ENCODE results near the gene CFAP91.

Gene CFAP91

DNA sequence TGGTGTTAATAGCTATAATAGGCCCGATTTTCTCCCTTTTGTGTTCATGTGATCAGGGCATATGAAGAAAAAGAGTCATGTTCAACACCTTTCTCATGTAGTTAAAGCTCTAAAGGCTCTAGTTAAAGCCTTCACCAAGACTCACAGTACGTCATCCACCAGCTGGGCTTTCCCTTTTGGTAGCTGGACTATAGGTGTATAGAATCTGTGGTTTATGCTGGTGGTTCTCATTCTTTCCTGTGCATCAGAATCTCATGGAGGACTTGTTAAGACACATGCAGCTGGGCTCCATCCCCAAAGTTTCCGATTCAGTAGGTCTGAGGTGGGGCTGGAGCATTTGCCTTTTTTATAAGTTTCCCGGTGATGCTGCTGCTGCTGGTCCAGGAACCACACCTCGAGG lies 31.0 kb downstream of the CFAP91 start:
- H4K8ac ChIP-seq (ENCODE audit: low read length), result no peak overlapping the region
- no peak for DNase-seq
- no peak overlapping the region for H3K4ac ChIP-seq (ENCODE audit: low read depth in 1 of 2, low read length in 2 of 2)
- H3K18ac ChIP-seq (ENCODE audit: low read depth in 1 of 2, low read length in 2 of 2), result no peak overlapping the region
- no peak overlapping the region for H2AK5ac ChIP-seq (ENCODE audit: low read length, severe bottlenecking)
- H2BK12ac ChIP-seq (ENCODE audit: low read length in 2 of 2), result no peak overlapping the region
- no peak overlapping the region for H3K4me3 ChIP-seq (ENCODE audit: insufficient read depth in 1 of 2, low read depth in 1 of 2, low read length in 2 of 2)
- no peak overlapping the region for H3K9ac ChIP-seq (ENCODE audit: low read length)
- no peak overlapping the region for H3K14ac ChIP-seq (ENCODE audit: low read length in 2 of 2)
- H2BK120ac ChIP-seq (ENCODE audit: low read depth, low read length), result no peak overlapping the region
- no peaks in the 10 kb centered on the region for H3K9me3 ChIP-seq (ENCODE audit: control insufficient read depth, low read length)
- H3K4me1 ChIP-seq (ENCODE audit: control insufficient read depth, insufficient read depth, low read depth, low read length), result peaks cover 2% of the 10 kb centered on the region
- no peak overlapping the region for H3K23ac ChIP-seq (ENCODE audit: low read length in 2 of 2)
- H3K79me1 ChIP-seq (replicated peaks; ENCODE audit: low read length, poor library complexity, severe bottlenecking), result no peaks in the 10 kb centered on the region
- H3K27me3 ChIP-seq (ENCODE audit: control insufficient read depth in 1 of 2, insufficient read depth in 1 of 2, low read length in 2 of 2), result no peaks in the 10 kb centered on the region
- no peak overlapping the region for H2BK15ac ChIP-seq (ENCODE audit: low read depth, poor library complexity, severe bottlenecking)
- WGBS, result 100% methylated on average over 3 of the region's 5 CpGs
- H2AFZ ChIP-seq (ENCODE audit: low read depth, low read length), result no peak overlapping the region
- H2BK5ac ChIP-seq (ENCODE audit: low read depth, low read length, poor library complexity, severe bottlenecking), result no peak overlapping the region
- H4K91ac ChIP-seq (ENCODE audit: low read length), result no peak overlapping the region
- H3K4me2 ChIP-seq (ENCODE audit: low read length, poor library complexity, severe bottlenecking), result no peak overlapping the region
- no peaks in the 10 kb centered on the region for H3K36me3 ChIP-seq (ENCODE audit: control insufficient read depth in 1 of 2, insufficient read depth in 2 of 2, low read depth in 1 of 2, low read length in 2 of 2)
- H3K27ac ChIP-seq (ENCODE audit: low read length, poor library complexity, severe bottlenecking), result no peak overlapping the region

DNA sequence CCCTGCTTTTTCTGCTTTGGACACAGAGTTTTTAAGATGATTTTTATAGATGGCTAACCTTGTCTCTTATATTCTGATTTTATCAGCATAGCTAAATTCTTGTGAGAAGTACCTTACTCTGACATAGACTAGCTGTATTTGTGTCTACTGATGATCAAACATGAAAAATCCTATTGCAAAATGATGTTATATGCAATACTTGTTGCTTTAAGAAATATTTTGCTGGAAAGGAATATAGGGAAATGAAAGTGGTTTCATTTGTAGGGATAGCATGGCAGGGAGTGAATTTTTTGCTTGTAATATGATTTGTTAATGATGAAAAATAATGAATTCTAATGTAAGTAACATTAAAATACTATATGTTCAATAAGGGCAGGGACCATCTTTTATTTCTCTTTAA lies 35.9 kb downstream of the CFAP91 start:
- H2BK5ac ChIP-seq (ENCODE audit: low read depth, low read length, poor library complexity, severe bottlenecking), result no peak overlapping the region
- H2BK12ac ChIP-seq (ENCODE audit: low read length in 2 of 2), result no peak overlapping the region
- no peaks in the 10 kb centered on the region for H3K36me3 ChIP-seq (ENCODE audit: control insufficient read depth in 1 of 2, insufficient read depth in 2 of 2, low read depth in 1 of 2, low read length in 2 of 2)
- H2BK15ac ChIP-seq (ENCODE audit: low read depth, poor library complexity, severe bottlenecking), result no peak overlapping the region
- H3K9ac ChIP-seq (ENCODE audit: low read length), result no peak overlapping the region
- H2BK120ac ChIP-seq (ENCODE audit: low read depth, low read length), result no peak overlapping the region
- no peak overlapping the region for H3K27ac ChIP-seq (ENCODE audit: low read length, poor library complexity, severe bottlenecking)
- no peak overlapping the region for H3K23ac ChIP-seq (ENCODE audit: low read length in 2 of 2)
- H3K14ac ChIP-seq (ENCODE audit: low read length in 2 of 2), result no peak overlapping the region
- H3K4me3 ChIP-seq (ENCODE audit: insufficient read depth in 1 of 2, low read depth in 1 of 2, low read length in 2 of 2), result no peak overlapping the region
- DNase-seq, result no peak
- no peak overlapping the region for H3K4me2 ChIP-seq (ENCODE audit: low read length, poor library complexity, severe bottlenecking)
- H3K4me1 ChIP-seq (ENCODE audit: control insufficient read depth, insufficient read depth, low read depth, low read length), result peaks cover 2% of the 10 kb centered on the region
- no peak overlapping the region for H4K8ac ChIP-seq (ENCODE audit: low read length)
- H2AFZ ChIP-seq (ENCODE audit: low read depth, low read length), result no peak overlapping the region
- no peak overlapping the region for H4K91ac ChIP-seq (ENCODE audit: low read length)
- H3K79me1 ChIP-seq (replicated peaks; ENCODE audit: low read length, poor library complexity, severe bottlenecking), result no peaks in the 10 kb centered on the region
- H3K4ac ChIP-seq (ENCODE audit: low read depth in 1 of 2, low read length in 2 of 2), result no peak overlapping the region
- H3K18ac ChIP-seq (ENCODE audit: low read depth in 1 of 2, low read length in 2 of 2), result no peak overlapping the region
- no peaks in the 10 kb centered on the region for H3K27me3 ChIP-seq (ENCODE audit: control insufficient read depth in 1 of 2, insufficient read depth in 1 of 2, low read length in 2 of 2)
- no peak overlapping the region for H2AK5ac ChIP-seq (ENCODE audit: low read length, severe bottlenecking)
- no peaks in the 10 kb centered on the region for H3K9me3 ChIP-seq (ENCODE audit: control insufficient read depth, low read length)

DNA sequence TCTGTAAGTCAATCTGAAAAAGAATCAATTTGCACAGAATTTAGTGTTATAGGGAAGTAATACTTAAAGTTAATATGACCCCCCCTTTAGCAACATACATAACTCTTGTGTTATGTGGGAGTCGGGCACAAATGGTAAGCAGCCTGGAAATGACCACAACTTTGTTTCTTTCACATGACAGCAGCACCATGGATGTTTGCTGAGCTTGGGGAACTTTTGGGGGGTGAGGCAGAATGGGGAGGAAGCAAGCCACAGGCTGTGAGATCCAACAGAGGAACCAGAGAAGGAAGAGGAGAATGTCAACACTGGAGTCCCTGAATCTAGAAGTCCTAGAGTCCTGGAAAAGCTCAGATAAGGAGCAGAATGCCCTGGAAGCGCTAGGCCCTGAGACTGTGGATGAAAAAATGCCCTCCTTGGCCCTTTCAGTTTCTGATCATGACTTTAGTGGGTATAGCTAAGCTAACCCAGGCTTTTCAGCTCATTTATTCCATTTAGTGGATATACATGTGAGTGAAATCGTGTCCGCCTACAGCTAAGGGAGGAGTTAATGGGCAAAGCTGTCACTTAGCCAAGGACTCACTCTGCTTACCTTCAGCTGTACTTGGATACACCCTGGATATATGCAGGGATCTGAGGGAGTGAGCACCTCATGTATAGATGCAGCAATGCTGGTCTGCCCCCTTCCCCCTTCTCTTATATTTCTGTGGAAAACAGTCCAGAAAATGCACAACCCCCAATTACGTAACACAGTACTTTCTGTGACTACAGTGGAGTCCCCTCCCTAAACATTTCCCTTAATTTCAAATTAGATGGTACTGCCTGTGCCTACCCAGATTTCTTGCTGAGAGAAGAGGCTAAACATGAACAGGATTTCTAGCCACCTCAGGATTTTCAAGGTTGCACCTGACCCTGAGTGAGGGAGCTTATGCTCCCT lies 39.1 kb downstream of the CFAP91 start:
- H2BK15ac ChIP-seq (ENCODE audit: low read depth, poor library complexity, severe bottlenecking), result no peak overlapping the region
- H3K4me1 ChIP-seq (ENCODE audit: control insufficient read depth, insufficient read depth, low read depth, low read length), result peaks cover 2% of the 10 kb centered on the region
- H3K23ac ChIP-seq (ENCODE audit: low read length in 2 of 2), result no peak overlapping the region
- no peak overlapping the region for H4K91ac ChIP-seq (ENCODE audit: low read length)
- no peaks in the 10 kb centered on the region for H3K27me3 ChIP-seq (ENCODE audit: control insufficient read depth in 1 of 2, insufficient read depth in 1 of 2, low read length in 2 of 2)
- no peaks in the 10 kb centered on the region for H3K36me3 ChIP-seq (ENCODE audit: control insufficient read depth in 1 of 2, insufficient read depth in 2 of 2, low read depth in 1 of 2, low read length in 2 of 2)
- no peaks in the 10 kb centered on the region for H3K9me3 ChIP-seq (ENCODE audit: control insufficient read depth, low read length)
- DNase-seq, result peak; percentile 5
- H3K4me3 ChIP-seq (ENCODE audit: insufficient read depth in 1 of 2, low read depth in 1 of 2, low read length in 2 of 2), result no peak overlapping the region
- H3K9ac ChIP-seq (ENCODE audit: low read length), result no peak overlapping the region
- no peak overlapping the region for H3K4ac ChIP-seq (ENCODE audit: low read depth in 1 of 2, low read length in 2 of 2)
- no peak overlapping the region for H2BK5ac ChIP-seq (ENCODE audit: low read depth, low read length, poor library complexity, severe bottlenecking)
- H2AK5ac ChIP-seq (ENCODE audit: low read length, severe bottlenecking), result no peak overlapping the region
- H2AFZ ChIP-seq (ENCODE audit: low read depth, low read length), result no peak overlapping the region
- no peak overlapping the region for H3K14ac ChIP-seq (ENCODE audit: low read length in 2 of 2)
- H3K79me1 ChIP-seq (replicated peaks; ENCODE audit: low read length, poor library complexity, severe bottlenecking), result no peaks in the 10 kb centered on the region
- no peak overlapping the region for H3K4me2 ChIP-seq (ENCODE audit: low read length, poor library complexity, severe bottlenecking)
- no peak overlapping the region for H2BK12ac ChIP-seq (ENCODE audit: low read length in 2 of 2)
- H2BK120ac ChIP-seq (ENCODE audit: low read depth, low read length), result no peak overlapping the region
- no peak overlapping the region for H4K8ac ChIP-seq (ENCODE audit: low read length)
- no peak overlapping the region for H3K27ac ChIP-seq (ENCODE audit: low read length, poor library complexity, severe bottlenecking)
- H3K18ac ChIP-seq (ENCODE audit: low read depth in 1 of 2, low read length in 2 of 2), result peak overlapping the region in 1 of 2 experiments; percentile 28
- WGBS, result 90% methylated on average over 4 of the region's 5 CpGs

- DNase-seq, result no peak
- Histone ChIP-seq H3K14ac (ENCODE audit: low read length in 2 of 2) (no peak overlapping the region), H4K91ac (ENCODE audit: low read length) (no peak overlapping the region), H3K18ac (ENCODE audit: low read depth in 1 of 2, low read length in 2 of 2) (no peak overlapping the region), H3K9ac (ENCODE audit: low read length) (no peak overlapping the region), H3K4me1 (ENCODE audit: control insufficient read depth, insufficient read depth, low read depth, low read length) (no peaks in the 10 kb centered on the region), H3K4me2 (ENCODE audit: low read length, poor library complexity, severe bottlenecking) (no peak overlapping the region), H3K9me3 (ENCODE audit: control insufficient read depth, low read length) (no peaks in the 10 kb centered on the region), H3K23ac (ENCODE audit: low read length in 2 of 2) (no peak overlapping the region), H3K4me3 (ENCODE audit: insufficient read depth in 1 of 2, low read depth in 1 of 2, low read length in 2 of 2) (no peak overlapping the region), H3K27me3 (ENCODE audit: control insufficient read depth in 1 of 2, insufficient read depth in 1 of 2, low read length in 2 of 2) (no peaks in the 10 kb centered on the region), H2BK5ac (ENCODE audit: low read depth, low read length, poor library complexity, severe bottlenecking) (no peak overlapping the region), H3K4ac (ENCODE audit: low read depth in 1 of 2, low read length in 2 of 2) (no peak overlapping the region), H2BK12ac (ENCODE audit: low read length in 2 of 2) (no peak overlapping the region), H2BK120ac (ENCODE audit: low read depth, low read length) (no peak overlapping the region), H3K27ac (ENCODE audit: low read length, poor library complexity, severe bottlenecking) (no peak overlapping the region), H3K36me3 (ENCODE audit: control insufficient read depth in 1 of 2, insufficient read depth in 2 of 2, low read depth in 1 of 2, low read length in 2 of 2) (no peaks in the 10 kb centered on the region), H2AK5ac (ENCODE audit: low read length, severe bottlenecking) (no peak overlapping the region), H2AFZ (ENCODE audit: low read depth, low read length) (no peak overlapping the region), H4K8ac (ENCODE audit: low read length) (no peak overlapping the region), H3K79me1 (replicated peaks; ENCODE audit: low read length, poor library complexity, severe bottlenecking) (no peaks in the 10 kb centered on the region), H2BK15ac (ENCODE audit: low read depth, poor library complexity, severe bottlenecking) (no peak overlapping the region)
- WGBS, result 95% methylated on average over 8 of the region's 10 CpGs
These were observed 41.1 kb downstream of the CFAP91 start for GRCh38 chr3:119743921-119744320.

Data from mesenchymal stem cell (in vitro differentiated cells and primary cell).